ENCODE results near the gene INSRR.

INSRR gene

GRCh38 chr1:156865865-156866248, 6.9 kb upstream of the INSRR start:
- Histone ChIP-seq H3K27me3 (ENCODE audit: control insufficient read depth, insufficient read depth, low read length) (peaks cover 59% of the 10 kb centered on the region), H3K4me3 (ENCODE audit: low read depth, low read length) (no peak overlapping the region), H3K4me1 (ENCODE audit: control insufficient read depth, insufficient read depth, low read length) (peaks cover 8% of the 10 kb centered on the region), H3K9ac (ENCODE audit: low read depth, low read length) (no peak overlapping the region), H3K36me3 (ENCODE audit: control insufficient read depth, insufficient read depth, low read length) (no peaks in the 10 kb centered on the region), H3K9me3 (ENCODE audit: control insufficient read depth, insufficient read depth, low read length) (no peaks in the 10 kb centered on the region)

- Histone ChIP-seq H3K27me3 (ENCODE audit: control insufficient read depth, insufficient read depth, low read length) (peaks cover 61% of the 10 kb centered on the region), H3K36me3 (ENCODE audit: control insufficient read depth, insufficient read depth, low read length) (no peaks in the 10 kb centered on the region), H3K4me1 (ENCODE audit: control insufficient read depth, insufficient read depth, low read length) (peaks cover 8% of the 10 kb centered on the region), H3K9me3 (ENCODE audit: control insufficient read depth, insufficient read depth, low read length) (no peaks in the 10 kb centered on the region), H3K9ac (ENCODE audit: low read depth, low read length) (no peak overlapping the region), H3K4me3 (ENCODE audit: low read depth, low read length) (no peak overlapping the region)
Observed at GRCh38 chr1:156865258-156865657, 6.3 kb upstream of the INSRR start.

- peaks cover 66% of the 10 kb centered on the region for H3K27me3 ChIP-seq (ENCODE audit: control insufficient read depth, insufficient read depth, low read length)
- no peak overlapping the region for H3K9ac ChIP-seq (ENCODE audit: low read depth, low read length)
- no peaks in the 10 kb centered on the region for H3K36me3 ChIP-seq (ENCODE audit: control insufficient read depth, insufficient read depth, low read length)
- peaks cover 8% of the 10 kb centered on the region for H3K4me1 ChIP-seq (ENCODE audit: control insufficient read depth, insufficient read depth, low read length)
- H3K9me3 ChIP-seq (ENCODE audit: control insufficient read depth, insufficient read depth, low read length): no peaks in the 10 kb centered on the region
- H3K4me3 ChIP-seq (ENCODE audit: low read depth, low read length): no peak overlapping the region
Observed at GRCh38 chr1:156864796-156865195, 5.9 kb upstream of the INSRR start.

- no peaks in the 10 kb centered on the region for H3K36me3 ChIP-seq (ENCODE audit: control insufficient read depth, insufficient read depth, low read length)
- H3K27me3 ChIP-seq (ENCODE audit: control insufficient read depth, insufficient read depth, low read length): peaks cover 74% of the 10 kb centered on the region
- peaks cover 8% of the 10 kb centered on the region for H3K4me1 ChIP-seq (ENCODE audit: control insufficient read depth, insufficient read depth, low read length)
- no peaks in the 10 kb centered on the region for H3K9me3 ChIP-seq (ENCODE audit: control insufficient read depth, insufficient read depth, low read length)
- no peak overlapping the region for H3K4me3 ChIP-seq (ENCODE audit: low read depth, low read length)
- no peak overlapping the region for H3K9ac ChIP-seq (ENCODE audit: low read depth, low read length)
Observed at GRCh38 chr1:156863631-156864030, 4.7 kb upstream of the INSRR start.

- no peak overlapping the region for H3K4me3 ChIP-seq (ENCODE audit: low read depth, low read length)
- no peak overlapping the region for H3K9ac ChIP-seq (ENCODE audit: low read depth, low read length)
- no peaks in the 10 kb centered on the region for H3K36me3 ChIP-seq (ENCODE audit: control insufficient read depth, insufficient read depth, low read length)
- H3K9me3 ChIP-seq (ENCODE audit: control insufficient read depth, insufficient read depth, low read length): no peaks in the 10 kb centered on the region
- H3K4me1 ChIP-seq (ENCODE audit: control insufficient read depth, insufficient read depth, low read length): peaks cover 8% of the 10 kb centered on the region
- peaks cover 80% of the 10 kb centered on the region for H3K27me3 ChIP-seq (ENCODE audit: control insufficient read depth, insufficient read depth, low read length)
Observed at GRCh38 chr1:156862997-156863599, 4.2 kb upstream of the INSRR start.

GRCh38 chr1:156862584-156862983, 3.7 kb upstream of the INSRR start:
- peaks cover 8% of the 10 kb centered on the region for H3K4me1 ChIP-seq (ENCODE audit: control insufficient read depth, insufficient read depth, low read length)
- H3K9ac ChIP-seq (ENCODE audit: low read depth, low read length): no peak overlapping the region
- peaks cover 85% of the 10 kb centered on the region for H3K27me3 ChIP-seq (ENCODE audit: control insufficient read depth, insufficient read depth, low read length)
- H3K36me3 ChIP-seq (ENCODE audit: control insufficient read depth, insufficient read depth, low read length): no peaks in the 10 kb centered on the region
- H3K4me3 ChIP-seq (ENCODE audit: low read depth, low read length): no peak overlapping the region
- H3K9me3 ChIP-seq (ENCODE audit: control insufficient read depth, insufficient read depth, low read length): no peaks in the 10 kb centered on the region

GRCh38 chr1:156860628-156861423, 1.9 kb upstream of the INSRR start, which contains the start of gene NTRK1:
Gene NTRK1 (plus strand): TSS chr1:156860865. CDS start chr1:156860935, 70 bp downstream.
- H3K9me3 ChIP-seq (ENCODE audit: control insufficient read depth, insufficient read depth, low read length): no peaks in the 10 kb centered on the region
- H3K27me3 ChIP-seq (ENCODE audit: control insufficient read depth, insufficient read depth, low read length): peaks cover 98% of the 10 kb centered on the region
- no peaks in the 10 kb centered on the region for H3K36me3 ChIP-seq (ENCODE audit: control insufficient read depth, insufficient read depth, low read length)
- H3K4me3 ChIP-seq (ENCODE audit: low read depth, low read length): peak within 1 kb of the TSS; percentile 64
- peaks cover 4% of the 10 kb centered on the region for H3K4me1 ChIP-seq (ENCODE audit: control insufficient read depth, insufficient read depth, low read length)
- no peak within 1 kb of the TSS for H3K9ac ChIP-seq (ENCODE audit: low read depth, low read length)

GRCh38 chr1:156860113-156860627, 1.3 kb upstream of the INSRR start:
- Histone ChIP-seq H3K4me3 (ENCODE audit: low read depth, low read length) (peak overlapping the region; percentile 64), H3K4me1 (ENCODE audit: control insufficient read depth, insufficient read depth, low read length) (no peaks in the 10 kb centered on the region), H3K27me3 (ENCODE audit: control insufficient read depth, insufficient read depth, low read length) (peaks cover 93% of the 10 kb centered on the region), H3K9me3 (ENCODE audit: control insufficient read depth, insufficient read depth, low read length) (no peaks in the 10 kb centered on the region), H3K9ac (ENCODE audit: low read depth, low read length) (no peak overlapping the region), H3K36me3 (ENCODE audit: control insufficient read depth, insufficient read depth, low read length) (no peaks in the 10 kb centered on the region)

- H3K9me3 ChIP-seq (ENCODE audit: control insufficient read depth, insufficient read depth, low read length): no peaks in the 10 kb centered on the region
- H3K36me3 ChIP-seq (ENCODE audit: control insufficient read depth, insufficient read depth, low read length): no peaks in the 10 kb centered on the region
- H3K4me3 ChIP-seq (ENCODE audit: low read depth, low read length): peak overlapping the region; percentile 64
- peaks cover 92% of the 10 kb centered on the region for H3K27me3 ChIP-seq (ENCODE audit: control insufficient read depth, insufficient read depth, low read length)
- H3K4me1 ChIP-seq (ENCODE audit: control insufficient read depth, insufficient read depth, low read length): no peaks in the 10 kb centered on the region
- H3K9ac ChIP-seq (ENCODE audit: low read depth, low read length): no peak overlapping the region
Observed at GRCh38 chr1:156859523-156860112, 701 bp upstream of the INSRR start.

GRCh38 chr1:156858555-156858956, 361 bp downstream of the INSRR start:
- Histone ChIP-seq H3K36me3 (ENCODE audit: control insufficient read depth, insufficient read depth, low read length) (no peaks in the 10 kb centered on the region), H3K27me3 (ENCODE audit: control insufficient read depth, insufficient read depth, low read length) (peaks cover 92% of the 10 kb centered on the region), H3K4me1 (ENCODE audit: control insufficient read depth, insufficient read depth, low read length) (no peaks in the 10 kb centered on the region), H3K4me3 (ENCODE audit: low read depth, low read length) (peak overlapping the region; percentile 11), H3K9ac (ENCODE audit: low read depth, low read length) (no peak overlapping the region), H3K9me3 (ENCODE audit: control insufficient read depth, insufficient read depth, low read length) (no peaks in the 10 kb centered on the region)

- Histone ChIP-seq H3K27me3 (ENCODE audit: control insufficient read depth, insufficient read depth, low read length) (peaks cover 92% of the 10 kb centered on the region), H3K4me3 (ENCODE audit: low read depth, low read length) (no peak overlapping the region), H3K9ac (ENCODE audit: low read depth, low read length) (no peak overlapping the region), H3K4me1 (ENCODE audit: control insufficient read depth, insufficient read depth, low read length) (no peaks in the 10 kb centered on the region), H3K9me3 (ENCODE audit: control insufficient read depth, insufficient read depth, low read length) (no peaks in the 10 kb centered on the region), H3K36me3 (ENCODE audit: control insufficient read depth, insufficient read depth, low read length) (no peaks in the 10 kb centered on the region)
Observed at GRCh38 chr1:156857532-156857931, 1.4 kb downstream of the INSRR start.

Measured in iPS-15b (cell line).